ENCODE data around the gene MPPED2.

The MPPED2 gene

DNA sequence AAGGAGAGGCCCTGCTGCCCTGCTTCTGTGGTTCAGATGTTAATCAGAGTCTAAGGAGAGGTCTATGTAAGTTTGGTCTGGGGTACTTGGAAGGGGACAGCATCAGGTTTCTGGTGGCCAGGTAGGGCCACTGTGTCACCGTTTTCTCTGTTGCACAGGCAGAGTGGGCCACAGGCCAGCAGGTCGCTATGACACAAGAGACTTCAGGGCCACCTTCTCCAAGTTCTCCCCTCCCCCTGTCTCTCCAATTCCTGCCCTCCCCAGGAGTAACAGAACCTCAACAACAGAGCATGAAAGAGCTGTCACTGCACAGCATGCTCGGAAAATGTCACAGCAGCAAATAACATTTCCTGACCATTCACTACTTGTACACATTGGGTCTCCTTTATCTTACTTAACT lies 58.6 kb downstream of the MPPED2 start:
- no peak for DNase-seq (ENCODE audit: low read depth in 3 of 3)

DNA sequence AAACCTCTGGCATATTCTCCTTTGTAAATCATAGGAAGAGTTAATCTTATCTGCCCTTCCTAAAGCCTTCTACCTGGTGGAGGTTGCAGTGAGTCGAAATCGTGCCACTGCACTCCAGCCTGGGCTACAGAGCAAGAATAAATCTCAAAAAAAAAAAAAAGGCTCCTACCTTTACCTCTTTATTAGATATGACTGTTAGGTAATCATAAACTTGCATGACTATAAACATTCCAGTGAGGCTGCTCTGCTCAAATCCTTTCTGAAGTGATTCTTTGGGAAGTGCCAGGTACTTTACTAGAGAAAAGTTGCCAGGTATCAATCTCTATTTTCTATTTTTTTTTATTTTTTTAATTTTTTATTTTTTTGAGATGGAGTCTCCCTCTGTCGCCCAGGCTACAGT lies 59.6 kb downstream of the MPPED2 start:
- no peak for DNase-seq (ENCODE audit: low read depth in 3 of 3)

DNA sequence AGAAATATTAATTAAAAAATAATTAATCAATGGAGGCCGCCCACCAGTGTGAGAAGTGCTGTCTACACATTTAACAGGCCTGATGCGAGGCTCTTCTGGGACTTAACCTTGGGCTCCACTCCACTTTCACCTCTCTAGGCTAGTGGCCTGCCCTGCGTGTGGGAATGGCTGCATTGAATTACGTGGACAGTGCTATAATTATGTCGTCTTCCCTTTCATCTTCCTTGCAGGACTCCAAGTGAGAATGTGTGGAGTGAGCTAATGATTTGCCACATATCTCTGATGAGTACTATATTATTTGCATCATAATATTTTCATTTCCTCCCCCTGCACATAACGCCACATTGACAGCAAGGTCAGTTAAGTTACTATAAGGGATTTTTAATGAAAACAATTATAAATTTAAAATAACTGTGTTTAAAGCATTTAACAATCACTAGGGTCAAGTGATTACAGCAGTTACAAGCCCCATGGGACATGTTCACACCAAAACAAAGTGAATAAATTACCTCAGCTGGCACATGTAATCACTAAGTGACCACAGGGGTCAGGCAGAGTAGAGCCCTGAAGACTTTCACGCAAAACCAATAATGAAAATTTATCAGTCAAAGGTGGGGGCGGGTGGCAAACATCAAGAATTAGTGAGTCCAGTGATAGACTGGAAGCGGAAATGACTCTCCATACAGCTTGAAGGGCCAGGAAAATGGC lies 63.5 kb downstream of the MPPED2 start:
- DNase-seq (ENCODE audit: low read depth in 3 of 3), result no peak

DNA sequence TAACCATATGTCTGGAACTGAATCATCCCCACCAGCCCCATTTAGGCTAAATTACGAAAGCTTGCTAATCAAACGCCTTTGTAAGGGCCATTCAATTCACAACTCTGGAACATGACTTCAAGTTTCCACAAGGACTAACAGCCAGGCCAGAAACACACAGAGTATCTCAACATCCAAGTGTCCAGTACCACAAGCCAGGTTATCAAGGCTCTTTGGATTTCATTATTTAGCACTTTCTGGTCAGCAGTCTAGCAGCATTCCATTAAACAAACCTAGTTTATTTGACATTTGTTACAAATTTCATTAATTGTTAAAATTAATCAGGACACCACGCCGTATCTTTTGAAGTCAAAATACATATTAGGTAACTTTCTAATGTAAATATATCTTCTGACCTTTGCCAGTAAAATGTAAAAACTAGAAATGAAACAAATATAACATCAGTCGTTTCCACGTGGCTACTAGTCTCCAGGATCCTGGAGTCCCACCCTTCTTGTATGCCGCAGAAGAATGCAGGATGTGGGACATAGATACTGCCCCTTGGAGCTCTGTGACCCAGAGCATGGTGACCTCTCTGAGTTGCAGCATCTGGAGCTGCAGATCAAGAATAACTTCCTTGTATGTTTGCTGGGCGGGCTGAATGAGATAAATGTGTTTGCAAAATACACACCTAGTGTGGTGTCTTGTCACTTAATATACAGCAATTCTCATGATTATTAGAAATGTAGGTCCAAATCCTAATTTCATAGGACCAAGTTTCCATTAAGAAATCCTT lies 64.7 kb downstream of the MPPED2 start:
- DNase-seq (ENCODE audit: low read depth in 3 of 3), result no peak

DNA sequence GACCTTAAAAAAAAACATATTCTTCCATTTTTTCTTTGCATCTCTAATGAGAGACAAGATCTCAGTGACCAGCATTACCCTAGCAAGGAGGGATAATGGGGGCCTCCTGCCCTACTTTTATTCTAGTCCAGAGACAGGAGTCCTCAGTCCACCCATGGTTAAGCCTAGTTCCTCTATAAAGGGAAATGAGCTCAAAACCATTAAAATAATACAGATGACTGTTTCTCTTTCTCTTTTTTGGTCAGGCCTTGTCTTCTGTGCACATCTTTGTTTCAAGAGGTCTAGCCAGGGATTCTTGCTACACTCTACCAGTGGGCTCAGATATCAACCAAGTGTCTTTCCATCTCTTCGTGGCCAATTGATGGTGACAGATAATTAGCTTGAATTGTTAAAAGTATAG lies 73.1 kb downstream of the MPPED2 start:
- no peak for DNase-seq (ENCODE audit: low read depth in 3 of 3)

DNA sequence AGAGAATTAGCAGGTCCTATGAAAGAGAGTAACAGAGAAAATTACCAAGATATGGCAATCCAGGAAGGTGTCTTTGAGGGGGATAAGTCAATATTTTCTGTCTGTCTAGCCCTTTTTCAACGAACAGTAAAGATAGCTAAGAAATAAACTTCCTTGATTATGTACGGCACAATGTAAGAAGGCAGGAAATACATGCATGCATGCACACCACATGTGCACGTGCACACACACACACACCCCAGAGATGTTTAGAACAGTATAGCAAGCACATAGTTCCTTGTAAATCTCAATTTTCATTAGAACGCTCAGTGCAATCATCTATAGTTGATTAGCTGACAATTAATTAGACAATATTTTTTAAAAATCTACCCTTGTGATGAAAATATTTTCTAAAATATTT lies 74.7 kb downstream of the MPPED2 start:
- no peak for DNase-seq (ENCODE audit: low read depth in 3 of 3)

DNA sequence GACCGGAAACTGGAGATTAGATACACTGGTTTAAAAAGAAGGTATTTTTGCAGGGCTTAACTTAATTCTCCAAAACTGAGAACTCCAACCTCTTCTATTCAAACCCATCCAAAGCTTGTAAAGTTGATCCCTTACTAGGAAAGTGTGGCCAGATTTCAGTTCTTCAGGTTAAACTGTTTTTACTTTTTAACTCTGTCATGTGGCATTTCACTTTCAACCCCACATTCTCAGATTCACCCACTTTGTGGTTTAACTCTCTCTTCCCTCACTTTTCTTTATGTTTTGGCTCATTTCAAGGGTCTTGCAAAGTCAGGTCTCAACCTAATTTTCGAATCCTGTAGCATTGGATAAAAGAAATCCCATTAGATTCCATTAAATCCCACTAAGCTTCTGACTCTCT lies 75.4 kb downstream of the MPPED2 start:
- no peak for DNase-seq (ENCODE audit: low read depth in 3 of 3)

DNA sequence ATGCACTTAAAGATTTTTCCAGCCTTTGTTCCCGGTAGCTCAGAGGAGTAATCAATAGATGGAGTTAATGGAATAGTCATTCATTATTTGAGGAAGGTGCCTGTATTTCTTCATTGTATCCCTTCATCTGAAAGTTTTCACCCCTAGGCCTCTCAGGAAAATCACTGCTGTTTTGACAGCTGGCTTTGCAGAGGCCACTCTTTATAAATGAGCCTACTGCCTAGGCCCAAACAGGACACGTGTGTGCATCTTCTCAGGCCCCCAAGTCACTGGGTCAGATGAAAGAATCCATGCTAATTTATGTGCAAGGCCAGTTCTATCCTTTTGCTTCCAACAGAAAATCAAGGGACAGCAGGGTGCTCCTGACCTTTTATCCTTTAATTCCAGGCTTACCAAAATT lies 76.8 kb downstream of the MPPED2 start:
- DNase-seq (ENCODE audit: low read depth in 3 of 3), result no peak

DNA sequence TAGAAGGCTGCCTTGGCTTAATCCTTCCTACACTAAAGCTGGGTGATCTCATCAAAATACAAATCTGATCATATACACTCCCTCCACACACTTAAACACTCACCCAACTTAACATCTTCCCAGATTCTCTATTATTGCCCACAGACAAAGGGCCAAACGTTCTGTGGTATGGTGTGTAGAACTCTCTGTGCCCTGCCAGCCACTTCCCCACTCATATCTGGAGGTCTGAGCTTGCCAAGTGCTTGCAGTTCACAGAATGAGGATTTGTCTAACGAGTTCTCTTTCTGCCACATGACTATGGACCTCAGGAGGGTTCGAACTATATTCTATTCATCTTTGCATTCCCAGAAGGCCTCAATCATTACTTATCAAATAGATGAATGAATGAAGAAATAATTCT lies 77.6 kb downstream of the MPPED2 start:
- no peak for DNase-seq (ENCODE audit: low read depth in 3 of 3)

DNA sequence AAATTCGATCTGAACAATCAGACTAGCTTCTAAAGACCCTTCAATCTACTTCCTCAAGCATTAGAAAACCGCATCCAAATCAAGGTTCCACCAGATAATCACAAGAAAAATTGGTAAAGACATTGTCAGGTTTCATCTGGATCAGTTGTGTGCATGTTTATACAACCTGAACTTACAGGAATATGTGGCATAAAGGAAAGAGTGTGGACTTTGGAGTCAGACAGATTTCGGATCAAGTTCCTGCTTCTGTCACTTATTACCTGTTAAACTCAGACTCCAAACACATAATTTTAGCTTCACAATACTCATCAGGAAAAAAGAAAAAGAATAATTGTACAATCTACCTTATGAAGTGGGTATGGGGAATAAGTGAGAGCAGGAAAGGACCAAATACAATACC lies 80.5 kb downstream of the MPPED2 start:
- no peak for DNase-seq (ENCODE audit: low read depth in 3 of 3)

DNA sequence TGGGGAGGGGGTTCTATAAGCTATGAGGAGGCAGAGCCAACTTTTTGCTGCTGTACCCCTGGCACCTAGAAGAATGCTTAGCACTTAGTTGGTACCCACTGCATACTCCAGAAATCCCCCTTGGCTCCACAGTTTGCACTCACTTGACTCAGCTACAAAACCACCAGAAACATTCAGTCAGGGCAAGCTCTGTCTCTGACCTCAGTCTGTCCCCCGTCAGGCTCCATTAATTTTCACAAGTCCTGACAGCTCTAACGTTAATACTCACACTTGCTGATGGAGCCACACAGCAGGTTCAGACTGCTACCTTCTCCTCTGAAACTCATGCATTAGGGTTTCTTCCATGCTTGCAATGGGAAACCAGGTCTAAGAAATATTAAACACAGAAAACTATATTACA lies 81.7 kb downstream of the MPPED2 start:
- no peak for DNase-seq (ENCODE audit: low read depth in 3 of 3)

DNA sequence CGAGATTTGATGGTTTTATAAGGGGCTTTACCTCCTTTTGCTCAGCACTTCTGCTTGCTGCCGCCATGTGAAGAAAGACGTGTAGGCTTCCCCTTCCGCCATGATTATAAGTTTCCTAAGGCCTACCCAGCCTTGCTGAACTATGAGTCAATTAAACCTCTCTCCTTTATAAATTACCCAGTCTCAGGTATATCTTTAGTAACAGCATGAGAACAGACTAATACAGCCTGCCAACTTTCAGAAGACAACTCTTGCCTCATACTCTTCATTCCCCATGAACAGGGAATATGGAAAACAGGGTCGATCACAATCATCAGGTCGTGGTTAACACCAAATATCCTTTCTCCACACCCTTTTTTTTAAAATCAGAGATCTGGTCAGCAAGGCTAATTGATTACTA lies 83.0 kb downstream of the MPPED2 start:
- no peak for DNase-seq (ENCODE audit: low read depth in 3 of 3)

DNA sequence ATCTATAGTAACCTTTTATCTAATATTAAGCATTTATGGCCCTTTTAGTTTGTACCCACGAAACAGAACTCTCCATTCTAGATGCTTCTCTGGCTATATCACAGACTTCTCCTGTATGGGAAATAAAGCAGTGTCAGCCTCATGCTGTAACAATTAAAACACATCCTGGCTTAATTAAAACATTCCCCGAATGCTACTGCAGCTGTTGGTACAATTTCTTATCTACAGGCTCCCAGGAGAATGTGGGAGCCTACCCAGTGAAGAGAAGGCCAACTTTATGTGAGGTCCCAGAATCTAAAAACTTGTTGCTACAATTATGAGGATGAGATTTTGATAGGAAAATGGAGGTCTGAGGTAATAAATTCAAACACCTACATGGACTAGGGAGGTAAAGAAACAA lies 83.8 kb downstream of the MPPED2 start:
- no peak for DNase-seq (ENCODE audit: low read depth in 3 of 3)

DNA sequence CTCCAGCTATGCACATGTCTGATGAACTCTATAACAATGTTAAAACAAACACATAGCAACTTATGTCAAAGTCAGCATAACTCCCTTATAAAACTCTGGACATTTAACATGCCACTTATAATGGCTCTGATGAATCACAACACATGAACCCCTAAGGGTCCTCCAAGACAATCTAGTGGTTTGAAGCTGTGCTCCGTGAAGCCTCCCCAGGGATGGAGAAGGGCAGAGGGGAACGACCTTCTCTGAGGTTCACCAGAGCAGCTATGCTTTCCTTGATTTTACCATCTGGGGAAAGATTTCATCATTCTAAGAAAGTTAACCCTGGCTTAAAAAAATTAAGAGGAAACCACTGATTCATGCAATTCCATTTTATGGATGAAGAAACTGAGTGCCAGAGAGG lies 84.4 kb downstream of the MPPED2 start:
- DNase-seq (ENCODE audit: low read depth in 3 of 3), result no peak

DNA sequence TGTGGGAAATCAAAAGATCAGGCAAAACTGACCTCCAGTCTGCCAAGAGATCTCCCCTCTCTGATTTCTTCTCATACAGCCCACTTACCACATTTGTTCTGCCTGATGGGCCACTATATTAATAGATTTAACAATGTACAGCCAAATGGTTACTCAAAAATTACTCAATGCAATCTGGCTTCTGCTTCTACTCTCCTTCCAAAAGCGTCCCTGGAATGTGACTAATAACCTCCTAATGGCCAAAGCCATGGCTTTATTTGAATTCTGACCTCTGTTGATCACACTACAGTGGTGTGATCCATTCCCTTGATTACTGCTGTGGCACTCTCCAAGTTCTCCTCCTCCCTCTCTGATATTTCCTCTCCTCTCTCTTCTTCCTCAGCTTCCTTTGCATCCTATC lies 86.2 kb downstream of the MPPED2 start:
- no peak for DNase-seq (ENCODE audit: low read depth in 3 of 3)

DNA sequence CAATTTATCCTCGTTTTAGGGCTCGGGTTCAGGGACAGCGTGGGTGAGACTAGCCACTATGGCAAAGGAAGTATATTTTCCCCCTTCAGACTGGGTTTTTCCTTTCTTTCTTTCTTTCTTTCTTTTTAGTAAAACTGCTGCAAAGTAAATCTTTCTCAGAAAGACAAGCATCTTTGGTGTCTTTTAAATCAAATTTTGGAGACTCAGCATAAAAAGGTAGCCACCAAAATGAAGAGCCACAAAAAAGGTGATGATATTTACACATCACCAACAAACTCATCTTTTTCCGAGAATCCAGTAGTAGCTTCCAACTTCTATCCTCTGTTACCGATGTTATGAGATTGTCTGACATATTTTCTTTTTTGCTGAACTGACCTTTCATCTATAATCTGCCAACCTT lies 88.6 kb downstream of the MPPED2 start:
- DNase-seq (ENCODE audit: low read depth in 3 of 3), result no peak

DNA sequence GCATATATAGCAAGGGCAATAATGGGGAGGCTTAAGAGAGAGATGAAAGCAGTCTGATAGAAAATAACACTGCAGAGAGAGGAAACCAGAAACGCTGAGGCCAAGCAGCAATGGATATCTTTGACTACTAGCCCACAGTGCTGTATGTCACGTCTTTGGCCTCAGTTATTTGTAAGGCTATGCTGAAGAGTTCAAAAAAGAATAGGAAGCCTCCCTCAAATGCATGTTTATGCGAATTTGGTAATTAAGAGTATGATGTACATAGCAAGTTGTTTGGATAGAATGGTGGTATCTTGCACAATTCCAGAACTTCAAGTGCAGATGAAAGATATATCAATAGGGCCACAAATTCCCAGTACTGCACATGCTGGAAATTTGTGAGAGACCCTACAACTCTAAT lies 89.2 kb downstream of the MPPED2 start:
- no peak for DNase-seq (ENCODE audit: low read depth in 3 of 3)

DNA sequence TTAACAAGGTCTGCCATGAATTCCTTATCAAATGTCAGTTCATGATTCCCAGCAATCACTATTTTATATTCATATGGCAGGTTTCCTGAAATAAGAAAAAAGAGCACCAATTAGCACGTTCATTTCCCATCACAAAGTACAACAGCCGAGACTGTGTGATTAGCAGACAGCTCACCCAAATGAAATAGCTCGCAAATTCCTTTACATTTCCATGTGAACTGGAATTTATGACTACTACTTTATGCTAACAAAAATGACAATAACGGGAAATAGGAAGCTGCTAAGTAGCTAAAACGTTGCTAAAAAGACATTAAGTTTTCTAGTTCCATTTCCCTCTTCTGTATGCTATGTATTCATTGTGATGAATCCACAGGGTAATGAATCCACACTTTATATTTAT lies 90.7 kb downstream of the MPPED2 start:
- DNase-seq (ENCODE audit: low read depth in 3 of 3), result no peak

DNA sequence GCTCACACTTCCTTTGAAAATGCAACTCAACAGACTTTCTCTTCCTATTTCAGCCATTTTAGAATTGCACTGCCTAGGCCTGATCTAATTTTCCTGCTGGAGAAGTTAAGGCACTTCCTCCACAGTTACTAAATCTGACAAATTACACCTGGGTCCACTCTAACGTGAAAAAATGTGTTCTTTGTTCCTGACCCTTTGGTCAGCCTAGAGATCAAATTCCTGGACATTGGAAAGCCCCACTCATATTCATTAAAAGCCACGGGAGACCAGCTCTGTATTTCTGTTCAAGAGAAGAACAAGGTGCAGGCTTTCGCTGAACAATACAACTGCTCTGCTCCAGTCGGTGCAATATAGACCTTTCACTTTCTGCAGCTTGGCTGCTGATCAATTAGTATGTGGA lies 96.6 kb downstream of the MPPED2 start:
- DNase-seq (ENCODE audit: low read depth in 3 of 3), result no peak

DNA sequence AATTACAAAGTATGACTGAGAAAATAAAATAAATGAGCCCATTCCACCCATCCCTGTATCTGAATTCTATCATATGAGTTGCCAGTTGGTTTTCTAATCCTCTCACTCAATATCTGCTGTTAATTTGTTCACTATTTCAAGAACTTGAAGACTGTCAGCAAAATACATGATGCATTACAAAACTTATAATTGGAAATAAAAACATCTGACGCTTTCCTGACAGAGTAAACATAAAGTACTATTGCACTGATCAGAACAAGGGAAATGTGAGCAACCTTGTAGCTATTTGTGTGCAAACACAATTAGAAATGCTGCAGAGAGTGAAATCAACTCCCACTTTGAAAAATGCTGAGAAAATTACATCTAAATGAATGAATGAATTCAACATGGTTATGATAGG lies 97.1 kb downstream of the MPPED2 start:
- no peak for DNase-seq (ENCODE audit: low read depth in 3 of 3)

DNA sequence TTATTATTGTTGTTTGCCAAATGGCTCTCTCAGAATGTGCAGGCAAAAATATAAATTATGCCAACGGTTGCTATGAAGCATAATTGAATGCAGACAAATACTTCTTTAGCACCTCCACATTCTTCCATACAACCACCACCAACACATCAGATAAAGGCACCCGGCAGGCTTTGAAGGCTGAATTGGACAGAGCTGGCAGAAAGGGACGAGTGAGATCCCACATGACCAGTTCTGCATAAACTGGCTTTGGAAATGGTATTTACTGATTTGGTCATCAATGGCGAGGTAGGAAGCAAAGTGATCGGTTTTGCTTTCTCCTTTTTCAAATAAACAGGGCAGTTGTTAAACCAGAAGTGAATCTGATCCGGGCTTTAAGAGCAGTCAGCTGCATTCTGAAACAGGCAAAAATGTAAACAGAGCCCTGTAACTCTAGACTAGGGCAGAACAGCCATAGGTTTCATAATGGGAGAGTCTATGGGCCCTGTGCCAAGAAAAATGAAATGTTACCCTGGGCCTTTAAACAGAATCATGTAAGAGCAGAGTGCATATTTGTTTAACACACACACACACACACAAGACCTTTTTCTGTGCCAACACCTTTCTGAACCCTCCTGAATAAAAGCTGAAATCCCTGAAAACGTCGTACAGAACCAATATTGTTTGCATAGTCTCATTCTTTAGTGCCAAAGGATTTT lies 97.7 kb downstream of the MPPED2 start:
- DNase-seq (ENCODE audit: low read depth in 3 of 3), result no peak

DNA sequence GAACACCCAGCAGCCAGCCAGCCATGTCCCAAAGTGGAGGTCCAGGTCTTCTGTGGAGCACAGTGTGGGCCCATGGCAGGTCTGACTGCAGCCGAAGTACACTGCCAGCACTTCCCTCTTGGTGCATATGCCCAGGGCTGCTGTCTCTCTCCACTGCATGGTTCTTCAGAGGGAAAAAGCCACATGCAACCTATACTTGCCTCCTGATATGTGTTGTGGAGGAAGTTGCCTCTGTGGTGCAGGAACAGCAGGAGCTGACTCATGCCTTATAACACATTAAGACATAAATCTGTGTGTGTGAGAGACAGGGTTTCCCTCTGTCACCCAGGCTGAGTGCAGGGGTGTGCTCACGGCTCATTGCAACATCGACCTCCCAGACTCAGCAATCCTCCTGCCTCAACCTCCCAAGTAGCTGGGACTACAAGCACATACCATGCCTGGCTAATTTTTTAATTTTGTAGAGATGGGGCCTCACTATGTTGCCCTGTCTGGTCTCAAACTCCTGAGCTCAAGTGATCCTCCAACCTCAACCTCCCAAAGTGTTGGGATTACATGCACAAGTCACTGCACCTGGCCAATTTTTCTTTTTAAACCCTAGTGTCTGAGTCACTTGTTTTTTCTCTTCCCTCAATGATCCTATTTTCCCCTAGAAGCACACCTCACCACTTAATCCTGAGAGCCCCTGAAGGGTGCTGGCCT lies 98.8 kb downstream of the MPPED2 start:
- no peak for DNase-seq (ENCODE audit: low read depth in 3 of 3)

Data from stimulated activated CD4-positive, alpha-beta T cell treated with anti-CD3 and anti-CD28 coated beads, TNF-alpha, amount 100 ng/mL, for 4 hours (primary cell).